ENCODE data around the gene FOXP1. TPM values are rescaled to one million over a fixed set of nuclear protein-coding genes. Genes with fewer than 3 reads are reported as not detected.

Gene FOXP1
- total RNA-seq, 1 experiment from 2014 or later = 75.3 TPM

GRCh38 chr3:71276531-71276930, 307.0 kb downstream of the FOXP1 start:
- DNase-seq = no peak
- H2BK20ac ChIP-seq (ENCODE audit: low read depth, low read length, poor library complexity, severe bottlenecking) = no peak overlapping the region
- no peak overlapping the region for H2AFZ ChIP-seq (ENCODE audit: low read length)
- H2BK120ac ChIP-seq (ENCODE audit: low read depth, low read length, poor library complexity, severe bottlenecking) = no peak overlapping the region
- no peak overlapping the region for H4K5ac ChIP-seq (ENCODE audit: insufficient read length, low read depth, low read length)
- Mint-ChIP-seq H3K9me3 (no peaks in the 10 kb centered on the region), H3K27me3 (ENCODE audit: low read depth) (no peaks in the 10 kb centered on the region), H3K4me3 (no peak overlapping the region), H3K36me3 (ENCODE audit: insufficient read depth in 1 of 3, low read depth in 3 of 3) (peaks cover 0 to 6% (median 4%) of the 10 kb centered on the region in 3 experiments; a peak in 4 of 7 replicates), H3K27ac (peak overlapping the region in 1 of 3 experiments; percentile 8; a peak in 2 of 7 replicates), H3K4me1 (peaks cover 5 to 10% of the 10 kb centered on the region in 2 experiments)
- H3T11ph ChIP-seq (ENCODE audit: low read length) = no peak overlapping the region
- no peak overlapping the region for H3K56ac ChIP-seq (ENCODE audit: insufficient read length, low read depth, low read length)
- no peaks in the 10 kb centered on the region for H3K9me3 ChIP-seq (ENCODE audit: control insufficient read depth, low read depth, low read length)
- no peak overlapping the region for H3K23ac ChIP-seq (ENCODE audit: insufficient read length, low read depth, low read length)
- H3K9ac ChIP-seq (ENCODE audit: extremely low read depth, insufficient read length, low read length) = no peak overlapping the region
- TF ChIP-seq, protein P1, sequence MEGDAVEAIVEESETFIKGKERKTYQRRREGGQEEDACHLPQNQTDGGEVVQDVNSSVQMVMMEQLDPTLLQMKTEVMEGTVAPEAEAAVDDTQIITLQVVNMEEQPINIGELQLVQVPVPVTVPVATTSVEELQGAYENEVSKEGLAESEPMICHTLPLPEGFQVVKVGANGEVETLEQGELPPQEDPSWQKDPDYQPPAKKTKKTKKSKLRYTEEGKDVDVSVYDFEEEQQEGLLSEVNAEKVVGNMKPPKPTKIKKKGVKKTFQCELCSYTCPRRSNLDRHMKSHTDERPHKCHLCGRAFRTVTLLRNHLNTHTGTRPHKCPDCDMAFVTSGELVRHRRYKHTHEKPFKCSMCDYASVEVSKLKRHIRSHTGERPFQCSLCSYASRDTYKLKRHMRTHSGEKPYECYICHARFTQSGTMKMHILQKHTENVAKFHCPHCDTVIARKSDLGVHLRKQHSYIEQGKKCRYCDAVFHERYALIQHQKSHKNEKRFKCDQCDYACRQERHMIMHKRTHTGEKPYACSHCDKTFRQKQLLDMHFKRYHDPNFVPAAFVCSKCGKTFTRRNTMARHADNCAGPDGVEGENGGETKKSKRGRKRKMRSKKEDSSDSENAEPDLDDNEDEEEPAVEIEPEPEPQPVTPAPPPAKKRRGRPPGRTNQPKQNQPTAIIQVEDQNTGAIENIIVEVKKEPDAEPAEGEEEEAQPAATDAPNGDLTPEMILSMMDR (conservative IDR thresholded peaks at IDR 0.05) = no peak
- H3K79me2 ChIP-seq (ENCODE audit: insufficient read depth, low read length) = no peaks in the 10 kb centered on the region
- no peak overlapping the region for H2BK5ac ChIP-seq (ENCODE audit: insufficient read length, low read length)
- H2AK5ac ChIP-seq (ENCODE audit: insufficient read length, low read length) = no peak overlapping the region
- no peaks in the 10 kb centered on the region for H3K23me2 ChIP-seq (ENCODE audit: insufficient read length, low read depth, low read length, poor library complexity, severe bottlenecking)
- H2BK12ac ChIP-seq (ENCODE audit: insufficient read length, low read depth, low read length) = no peak overlapping the region
- no peaks in the 10 kb centered on the region for H4K20me1 ChIP-seq (ENCODE audit: control insufficient read depth, insufficient read depth, insufficient read length)
- no peak overlapping the region for H4K8ac ChIP-seq (replicated peaks; ENCODE audit: insufficient read length, low read depth, low read length)
- no peak overlapping the region for H3K14ac ChIP-seq (ENCODE audit: insufficient read depth, low read length)
- H3K27me3 ChIP-seq (ENCODE audit: insufficient read depth, low read length) = no peaks in the 10 kb centered on the region
- no CpG with 5 or more reads among the region's 4 CpGs for WGBS (ENCODE audit: extremely low coverage, insufficient read length, low lambda C conversion rate)
- no peaks in the 10 kb centered on the region for H3K79me1 ChIP-seq (ENCODE audit: insufficient read depth, low read depth, low read length, poor library complexity, severe bottlenecking)
- H3K4me2 ChIP-seq (ENCODE audit: insufficient read depth, insufficient read length, low read length) = no peak overlapping the region
- no peak overlapping the region for H4K91ac ChIP-seq (ENCODE audit: insufficient read length, low read depth, low read length)
- H3K18ac ChIP-seq (ENCODE audit: insufficient read length, low read depth, low read length) = no peak overlapping the region
- no peak overlapping the region for H3K27ac ChIP-seq (ENCODE audit: insufficient read length, low read depth, low read length)
- no peaks in the 10 kb centered on the region for H3K4me1 ChIP-seq (ENCODE audit: insufficient read depth, low read length)
- no peak overlapping the region for H2BK15ac ChIP-seq (ENCODE audit: low read depth, low read length)
- no peak overlapping the region for H3K4ac ChIP-seq (ENCODE audit: low read depth, low read length)

Data from H9 (cell line).